Measurements from ENCODE around the gene GNG2.

GRCh38 chr14:51860164-51860824 is at the start of gene GNG2:
- TF ChIP-seq CTCF (IDR thresholded peaks at IDR 0.05): no peak
- no peak for TF ChIP-seq ZBTB33 (IDR thresholded peaks at IDR 0.05; ENCODE audit: borderline replicate concordance, low read depth)
- no peak for TF ChIP-seq EZH2phosphoT487 (IDR thresholded peaks at IDR 0.05; ENCODE audit: borderline replicate concordance, low read depth)
- TF ChIP-seq GABPA (IDR thresholded peaks at IDR 0.05; ENCODE audit: low read depth): peak; percentile 69
- TF ChIP-seq USF2 (IDR thresholded peaks at IDR 0.05; ENCODE audit: borderline replicate concordance, low read depth, low read length): no peak
- peak; percentile 52; the same call in 1 of the 2 replicates for TF ChIP-seq MAX (IDR thresholded peaks at IDR 0.05; ENCODE audit: low read depth)

Data from SK-N-SH (cell line).